Effector CD8-positive, alpha-beta T cell (primary cell): Measurements from ENCODE around the gene TMCO4.

Experiments
- DNase-seq: peaks from one replicate; lab custom pipeline; 2025; lab: John Stamatoyannopoulos, UW

The TMCO4 gene

DNA sequence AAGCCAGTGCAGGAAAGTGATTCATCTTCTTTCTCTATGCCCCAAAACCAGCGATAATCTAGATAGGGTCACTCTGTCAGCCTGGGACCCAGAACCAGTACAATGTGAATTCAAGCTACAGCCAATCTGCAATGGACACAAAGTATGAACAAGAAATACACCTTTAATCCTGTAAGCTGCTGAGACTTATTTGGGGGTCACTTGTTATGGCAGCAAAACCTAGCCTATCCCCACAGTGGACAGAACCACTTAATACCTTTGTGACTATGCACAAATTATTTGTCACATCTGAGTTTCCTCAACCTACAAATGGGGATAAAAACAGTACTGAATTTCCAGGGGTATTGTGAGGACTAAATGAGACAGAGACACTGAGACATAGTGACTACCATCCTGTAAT, 50.0 kb downstream of the TMCO4 start:
- no peak for DNase-seq

DNA sequence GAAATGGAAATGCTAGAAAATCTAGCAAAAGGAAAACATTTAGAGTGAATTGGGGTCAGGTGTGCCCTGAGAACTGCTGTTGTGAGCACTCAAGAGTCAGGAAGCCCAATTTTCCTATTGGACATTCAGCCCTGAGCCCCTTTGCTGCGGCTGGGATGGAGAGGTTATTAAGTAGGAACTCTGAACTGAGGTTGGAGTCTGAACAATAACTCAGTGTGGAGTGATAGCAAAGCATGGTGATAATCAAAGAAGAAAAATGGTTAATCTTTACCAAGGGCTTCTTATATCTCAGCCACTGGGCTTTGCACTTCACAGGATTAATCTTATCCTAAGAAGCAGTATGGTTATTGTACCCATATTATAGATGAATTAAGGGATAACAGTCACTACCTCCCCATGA, 52.0 kb downstream of the TMCO4 start:
- no peak for DNase-seq

GRCh38 chr1:19744886-19745285, 54.8 kb downstream of the TMCO4 start:
- no peak for DNase-seq

GRCh38 chr1:19744335-19744743, 55.4 kb downstream of the TMCO4 start:
- no peak for DNase-seq

DNA sequence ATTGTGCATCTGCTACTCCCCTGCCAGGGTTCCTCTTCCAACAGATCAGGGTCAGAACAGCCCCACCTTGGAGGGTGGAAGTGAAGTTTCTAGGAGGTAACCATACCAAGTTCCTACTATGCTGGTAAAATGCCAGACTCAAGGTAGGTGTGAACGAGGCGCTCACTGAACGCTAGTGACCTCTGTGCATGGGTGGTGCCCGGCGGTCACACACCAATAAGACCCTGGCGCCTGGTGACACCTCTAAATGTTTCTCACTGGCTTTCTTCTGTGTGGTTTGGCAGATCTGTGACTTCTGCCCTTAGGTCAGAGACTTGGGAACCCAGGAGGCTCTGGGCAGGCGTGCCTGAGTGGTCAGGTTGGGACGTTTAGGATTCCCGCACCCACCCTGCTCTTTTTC, 55.9 kb downstream of the TMCO4 start:
- DNase-seq: no peak

GRCh38 chr1:19743180-19743579, 56.5 kb downstream of the TMCO4 start:
- DNase-seq: no peak

DNA sequence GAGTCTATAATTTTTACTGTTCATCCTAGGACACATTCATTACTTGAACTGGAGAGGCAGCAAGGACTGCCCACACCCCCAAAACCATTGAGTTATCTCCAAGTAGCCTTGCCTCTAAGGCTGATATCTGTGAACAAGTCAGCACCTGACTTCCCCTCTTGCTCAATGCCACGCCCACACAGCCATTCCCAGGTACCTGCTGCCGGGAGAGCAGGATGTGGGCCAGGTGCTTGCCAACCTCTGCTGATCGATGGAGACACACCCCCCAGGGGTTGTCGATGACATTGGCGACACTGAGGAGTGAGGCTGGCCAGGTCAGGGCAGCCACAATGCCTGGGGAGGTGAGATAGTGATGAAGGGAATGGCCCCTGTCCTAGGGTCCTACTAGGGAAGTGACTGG, 60.1 kb downstream of the TMCO4 start:
- no peak for DNase-seq

- DNase-seq: no peak
Measured at GRCh38 chr1:19738669-19739068, 61.0 kb downstream of the TMCO4 start.

DNA sequence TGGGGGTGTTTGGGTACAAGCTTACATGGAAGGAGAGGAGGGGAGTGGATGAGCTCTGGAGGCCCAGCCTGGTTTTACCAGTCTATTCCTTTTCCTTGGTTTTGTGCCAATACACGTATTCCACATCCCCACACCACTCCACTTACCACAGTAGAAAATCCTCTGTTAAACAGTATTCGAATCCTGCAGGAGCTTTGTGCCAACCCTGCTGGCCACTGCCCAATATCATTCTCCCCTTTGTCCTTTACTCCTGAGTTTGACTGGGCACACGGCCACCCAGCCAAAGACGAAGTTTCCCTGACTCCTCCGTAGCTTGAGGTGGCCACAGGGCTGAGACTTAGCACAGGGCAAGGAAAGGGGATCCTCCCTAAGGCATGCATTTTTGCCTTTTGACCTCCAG, 61.6 kb downstream of the TMCO4 start:
- no peak for DNase-seq

DNA sequence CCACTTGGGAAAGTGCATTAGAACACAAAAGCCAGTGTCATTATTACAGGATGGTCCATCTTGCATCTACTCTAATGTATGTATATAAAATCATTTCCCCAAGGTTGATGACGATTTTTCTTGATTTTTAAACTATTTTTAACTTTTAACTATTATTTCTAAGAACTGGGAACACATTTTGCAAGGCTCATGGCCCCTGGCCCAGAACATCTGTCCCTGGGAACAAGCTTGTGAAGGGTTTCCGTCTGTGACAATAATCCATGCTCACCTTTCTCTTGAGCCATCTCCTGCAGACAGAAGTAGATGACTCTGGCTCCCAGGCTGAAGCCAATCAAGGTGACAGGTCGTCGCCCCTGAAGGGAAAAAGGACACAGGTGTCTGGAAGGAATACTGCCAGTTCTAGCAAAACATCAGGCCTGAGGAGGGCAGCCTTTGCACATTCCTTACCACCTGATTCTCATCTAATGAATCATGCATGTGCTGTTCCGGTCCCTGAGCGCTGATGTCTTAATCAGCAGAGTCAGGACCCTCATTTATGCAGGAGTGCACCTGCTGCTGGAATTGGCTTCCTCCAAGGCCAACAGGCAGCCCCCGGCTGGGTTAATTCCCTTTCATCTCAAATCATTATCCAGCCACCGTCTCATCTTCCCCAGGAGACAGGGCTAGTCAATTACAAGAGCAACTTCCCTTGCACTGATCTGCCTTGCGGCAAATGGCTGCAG, 62.5 kb downstream of the TMCO4 start:
- DNase-seq: no peak

GRCh38 chr1:19735440-19736127, 64.1 kb downstream of the TMCO4 start:
- DNase-seq: no peak

DNA sequence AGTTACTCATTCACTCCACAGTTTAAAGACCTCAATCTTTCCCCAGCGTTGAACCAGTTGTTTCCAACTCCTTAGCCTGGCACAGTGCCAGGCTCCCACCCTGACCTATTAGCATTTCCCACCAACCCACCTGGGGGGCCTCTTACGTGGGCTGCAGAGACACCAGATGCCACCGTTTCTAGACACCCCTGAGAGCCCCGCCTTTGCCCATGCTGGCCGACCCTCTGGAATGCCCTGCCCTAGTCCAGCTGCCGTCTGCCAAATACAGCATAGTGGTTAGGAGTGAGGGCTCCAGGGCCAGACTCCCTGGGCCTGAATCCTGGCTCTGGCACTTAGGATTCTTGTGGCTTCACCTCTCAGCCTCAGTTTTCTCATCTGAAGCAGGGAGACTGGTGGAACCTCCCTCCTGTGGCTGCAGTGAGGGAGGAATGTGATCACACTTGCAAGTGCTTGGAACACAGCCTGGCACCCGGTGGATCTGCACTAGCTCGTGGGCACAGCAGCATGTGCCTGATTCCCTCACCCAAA, 65.2 kb downstream of the TMCO4 start:
- no peak for DNase-seq

DNA sequence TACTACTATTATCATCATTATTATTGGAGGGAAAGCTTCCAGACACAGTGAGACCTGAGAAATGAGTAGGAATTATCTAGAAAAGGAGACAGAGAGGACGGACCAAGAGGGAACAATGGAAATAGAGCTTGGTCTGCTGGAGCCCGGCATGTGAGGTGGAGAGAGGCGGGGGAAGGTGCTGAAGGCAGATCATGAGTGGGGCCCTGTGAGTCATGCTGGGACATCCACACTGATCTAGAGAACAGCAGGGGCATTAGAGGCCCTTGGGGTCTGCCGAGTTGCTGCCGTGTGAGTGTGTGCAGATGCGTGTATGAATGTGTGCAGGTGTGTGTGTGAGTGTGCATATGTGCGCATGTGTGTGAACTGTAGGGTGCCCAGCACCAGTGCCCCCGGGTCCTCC, 65.7 kb downstream of the TMCO4 start:
- no peak for DNase-seq

- DNase-seq: no peak
Measured at GRCh38 chr1:19733615-19734014, 66.1 kb downstream of the TMCO4 start.

DNA sequence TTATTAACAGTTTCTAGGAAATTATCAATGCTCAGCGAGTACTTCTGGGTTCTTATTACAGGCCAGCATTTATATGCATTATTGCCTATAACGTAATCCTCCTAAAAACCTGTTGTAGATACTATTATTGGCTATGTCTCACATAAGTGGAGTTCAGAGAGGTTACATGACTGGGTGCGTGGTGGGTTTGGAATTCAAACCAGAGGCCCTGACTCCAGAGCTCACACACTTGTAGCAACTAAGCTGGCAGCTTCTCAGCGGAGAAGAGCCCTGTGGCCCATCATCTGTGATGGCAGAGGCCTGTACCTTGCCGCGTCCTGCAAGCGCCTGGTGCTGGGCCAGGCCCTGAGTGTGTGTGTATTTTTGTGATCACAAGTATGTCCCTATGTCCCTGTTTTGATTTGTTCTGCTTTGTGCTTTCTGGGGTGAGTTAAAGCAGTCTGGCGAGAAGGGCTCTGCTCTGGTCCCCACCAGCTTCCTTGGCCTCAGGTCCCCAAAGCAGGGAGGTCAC, 68.3 kb downstream of the TMCO4 start:
- no peak for DNase-seq

GRCh38 chr1:19730793-19731192, 68.9 kb downstream of the TMCO4 start:
- DNase-seq: no peak

DNA sequence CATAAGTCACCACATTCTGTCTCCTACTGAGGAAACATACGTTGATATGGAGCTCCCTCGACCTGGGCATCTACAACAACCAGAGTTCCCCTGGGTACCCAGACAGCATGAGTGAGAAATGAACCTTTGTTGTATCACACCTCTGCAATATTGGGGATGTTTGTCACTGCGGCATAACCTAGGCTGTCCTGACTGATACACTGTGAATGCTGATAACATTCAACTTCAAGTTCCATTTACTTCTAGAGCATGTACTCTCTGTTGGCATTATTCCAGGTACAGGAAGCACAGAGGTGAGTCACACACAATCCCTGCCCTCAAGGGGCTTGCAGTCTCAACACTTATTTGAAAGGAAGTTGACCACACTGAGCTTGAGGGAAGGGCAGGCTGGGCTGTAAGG, 69.5 kb downstream of the TMCO4 start:
- DNase-seq: no peak

GRCh38 chr1:19728413-19729145, 71.1 kb downstream of the TMCO4 start:
- DNase-seq: no peak

DNA sequence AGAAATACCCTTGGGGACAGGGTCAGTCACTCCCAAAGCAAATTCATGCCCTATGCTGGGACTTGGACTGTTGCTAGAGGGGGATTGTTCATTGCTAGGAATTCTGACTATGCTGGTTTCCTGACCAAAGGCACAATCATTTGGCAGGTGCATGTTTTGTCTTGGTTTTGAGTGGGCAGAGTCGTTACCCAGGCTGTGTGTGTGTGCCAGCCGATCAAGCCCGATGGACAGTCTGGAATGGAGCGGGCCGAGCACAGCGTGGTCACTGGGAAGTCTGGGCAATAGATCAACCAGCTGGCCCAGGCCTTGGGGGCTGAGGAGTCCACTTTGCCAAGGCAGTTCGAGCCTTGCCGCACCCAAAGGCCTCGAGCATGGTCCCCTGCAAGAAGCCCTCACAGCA, 74.1 kb downstream of the TMCO4 start:
- DNase-seq: no peak

DNA sequence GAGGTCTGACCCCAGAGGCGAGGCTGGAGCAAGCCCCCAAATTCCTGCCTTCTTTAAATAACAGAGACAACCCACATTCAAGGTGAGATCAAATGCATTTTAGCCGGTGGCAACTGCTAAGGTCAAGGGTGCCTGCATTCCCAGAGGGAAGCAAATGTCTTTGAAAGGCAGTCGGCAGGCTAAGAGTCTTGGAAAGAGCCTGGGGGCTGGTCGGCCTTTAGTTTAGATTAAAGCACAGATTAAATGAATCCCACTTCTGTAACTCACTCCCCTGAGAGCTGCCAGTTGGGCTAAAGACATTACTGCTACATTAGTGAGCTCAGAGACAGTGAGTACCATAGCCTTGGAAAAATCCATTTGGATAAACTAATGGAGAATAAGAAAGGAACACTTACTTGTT, 75.8 kb downstream of the TMCO4 start:
- no peak for DNase-seq

GRCh38 chr1:19720973-19721372, 78.7 kb downstream of the TMCO4 start:
- no peak for DNase-seq

GRCh38 chr1:19720174-19720573, 79.5 kb downstream of the TMCO4 start:
- DNase-seq: no peak

- DNase-seq: no peak
Measured at GRCh38 chr1:19717467-19717866, 82.2 kb downstream of the TMCO4 start.
